Measurements from ENCODE around the gene TULP1. TPM values are rescaled to one million over a fixed set of nuclear protein-coding genes. Genes with fewer than 3 reads are reported as not detected.

TULP1 gene
- total and polyA plus RNA-seq, 2 donors from 2014 or later, result not detected

DNA sequence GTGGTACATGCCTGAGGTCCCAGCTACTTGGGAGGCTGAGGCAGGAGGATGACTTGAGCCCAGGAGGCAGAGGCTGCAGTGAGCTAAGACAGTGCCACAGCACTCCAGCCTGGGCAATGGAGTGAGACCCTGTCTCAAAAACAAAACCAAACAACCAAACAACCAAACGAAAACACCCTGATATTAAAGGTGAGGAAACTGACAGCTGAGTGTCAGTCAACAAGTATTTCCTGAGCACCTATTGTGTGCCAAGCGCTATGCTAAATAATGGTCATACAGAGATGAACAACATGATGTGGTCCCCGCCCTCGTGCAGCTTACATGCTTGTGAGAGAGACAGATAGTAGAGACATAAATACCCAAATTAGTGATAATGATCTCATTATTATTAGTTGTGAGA, 1.9 kb upstream of the TULP1 start:
- no peak for FAIRE-seq
- no peaks in the 10 kb centered on the region for H3K27me3 ChIP-seq (ENCODE audit: control insufficient read depth, insufficient read depth, low read length)
- TF ChIP-seq CTCF (IDR thresholded peaks at IDR 0.05; ENCODE audit: borderline replicate concordance, extremely low read depth, insufficient read depth), result no peak

GRCh38 chr6:35512006-35512405, 690 bp downstream of the TULP1 start:
- Histone ChIP-seq H3K4me1 (ENCODE audit: control insufficient read depth in 2 of 3, insufficient read depth in 2 of 3, low read depth in 1 of 3, low read length in 3 of 3) (no peaks in the 10 kb centered on the region), H3K9me3 (ENCODE audit: control insufficient read depth in 2 of 3, insufficient read depth in 1 of 3, low read length in 3 of 3) (no peaks in the 10 kb centered on the region), H3K36me3 (ENCODE audit: control insufficient read depth in 2 of 3, insufficient read depth in 3 of 3, low read length in 3 of 3) (no peaks in the 10 kb centered on the region), H3K9ac (ENCODE audit: low read length in 3 of 3) (no peak overlapping the region), H3K27ac (ENCODE audit: low read depth in 2 of 2, low read length in 2 of 2) (no peak overlapping the region), H3K4me3 (ENCODE audit: low read length in 3 of 3) (no peak overlapping the region), H3K27me3 (ENCODE audit: control insufficient read depth, insufficient read depth, low read length) (no peaks in the 10 kb centered on the region)
- no peak for TF ChIP-seq CTCF (IDR thresholded peaks at IDR 0.05; ENCODE audit: borderline replicate concordance, extremely low read depth, insufficient read depth)
- no peak for FAIRE-seq
- DNase-seq, result peak in 1 of 5 donors; percentile 64
- intact Hi-C loops (cut with DNase I), result no loop called here

More for the DNA sequence above, 1.9 kb upstream of the TULP1 start:
- H3K9me3 ChIP-seq (ENCODE audit: control insufficient read depth in 2 of 3, insufficient read depth in 1 of 3, low read length in 3 of 3), result no peaks in the 10 kb centered on the region
- no peaks in the 10 kb centered on the region for H3K36me3 ChIP-seq (ENCODE audit: control insufficient read depth in 2 of 3, insufficient read depth in 3 of 3, low read length in 3 of 3)
- no peak overlapping the region for H3K4me3 ChIP-seq (ENCODE audit: low read length in 3 of 3)
- DNase-seq, result no peak
- H3K9ac ChIP-seq (ENCODE audit: low read length in 3 of 3), result no peak overlapping the region
- intact Hi-C loops (cut with DNase I), result no loop called here
- H3K27ac ChIP-seq (ENCODE audit: low read depth in 2 of 2, low read length in 2 of 2), result no peak overlapping the region
- no peaks in the 10 kb centered on the region for H3K4me1 ChIP-seq (ENCODE audit: control insufficient read depth in 2 of 3, insufficient read depth in 2 of 3, low read depth in 1 of 3, low read length in 3 of 3)

DNA sequence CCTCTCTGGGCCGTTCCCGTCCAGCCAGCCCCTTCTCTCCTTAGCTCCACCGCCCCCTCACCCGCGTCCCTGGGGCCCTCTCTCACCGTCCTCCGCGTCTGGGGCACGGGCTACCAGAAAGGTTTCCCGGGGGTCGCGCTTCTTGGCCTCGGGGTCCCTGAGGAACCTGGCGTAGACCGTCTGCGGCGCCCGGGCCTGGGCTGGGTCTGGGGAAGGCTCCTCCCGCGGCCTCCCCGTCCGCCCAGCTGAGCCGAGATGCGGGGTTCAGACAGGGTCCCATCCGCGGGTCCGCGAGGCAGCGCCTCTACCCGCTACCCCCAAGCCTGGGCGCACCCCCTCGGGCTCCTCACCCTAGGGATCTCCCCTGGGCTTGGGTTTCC, 1.1 kb downstream of the TULP1 start:
- intact Hi-C loops (cut with DNase I), result no loop called here
- DNase-seq, result no peak
- Histone ChIP-seq H3K9me3 (ENCODE audit: control insufficient read depth in 2 of 3, insufficient read depth in 1 of 3, low read length in 3 of 3) (no peaks in the 10 kb centered on the region), H3K27me3 (ENCODE audit: control insufficient read depth, insufficient read depth, low read length) (no peaks in the 10 kb centered on the region), H3K4me3 (ENCODE audit: low read length in 3 of 3) (no peak overlapping the region), H3K4me1 (ENCODE audit: control insufficient read depth in 2 of 3, insufficient read depth in 2 of 3, low read depth in 1 of 3, low read length in 3 of 3) (no peaks in the 10 kb centered on the region), H3K36me3 (ENCODE audit: control insufficient read depth in 2 of 3, insufficient read depth in 3 of 3, low read length in 3 of 3) (no peaks in the 10 kb centered on the region), H3K27ac (ENCODE audit: low read depth in 2 of 2, low read length in 2 of 2) (no peak overlapping the region), H3K9ac (ENCODE audit: low read length in 3 of 3) (no peak overlapping the region)
- FAIRE-seq, result no peak
- no peak for TF ChIP-seq CTCF (IDR thresholded peaks at IDR 0.05; ENCODE audit: borderline replicate concordance, extremely low read depth, insufficient read depth)

DNA sequence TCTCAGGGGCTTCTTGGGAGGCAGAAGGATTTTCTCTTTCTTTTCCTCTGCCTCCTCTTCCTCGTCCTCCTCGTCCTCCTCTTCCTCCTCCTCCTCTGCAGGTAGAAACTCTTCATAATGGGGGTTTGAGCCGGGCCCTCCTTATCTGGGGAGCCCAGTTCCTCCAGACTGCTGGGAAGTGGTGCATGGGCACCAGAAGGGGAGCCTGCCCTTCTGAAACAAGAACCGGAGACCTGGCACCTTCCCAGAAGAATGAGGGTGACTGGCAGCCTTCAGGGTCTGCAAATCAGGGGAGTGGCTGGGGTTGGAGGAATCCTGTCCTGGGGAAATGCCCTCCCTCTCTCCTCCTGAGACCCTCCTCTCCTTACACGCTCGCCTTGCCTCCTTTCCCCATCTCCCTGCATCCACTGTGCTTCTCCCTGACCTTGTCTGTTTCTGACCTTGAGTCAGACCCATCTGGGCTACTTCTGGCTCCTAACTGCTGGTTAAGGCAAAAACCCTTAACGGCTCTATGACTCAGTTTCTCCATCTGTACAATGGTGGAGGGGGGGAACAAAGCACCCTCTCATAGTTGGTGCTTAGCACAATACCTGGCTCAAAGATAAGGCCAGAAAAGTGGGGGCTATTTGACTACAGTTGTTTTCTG, 1.7 kb downstream of the TULP1 start:
- DNase-seq (no peak), FAIRE-seq (no peak)
- Histone ChIP-seq H3K9ac (ENCODE audit: low read length in 3 of 3) (no peak overlapping the region), H3K4me3 (ENCODE audit: low read length in 3 of 3) (no peak overlapping the region), H3K27me3 (ENCODE audit: control insufficient read depth, insufficient read depth, low read length) (no peaks in the 10 kb centered on the region), H3K4me1 (ENCODE audit: control insufficient read depth in 2 of 3, insufficient read depth in 2 of 3, low read depth in 1 of 3, low read length in 3 of 3) (no peaks in the 10 kb centered on the region), H3K36me3 (ENCODE audit: control insufficient read depth in 2 of 3, insufficient read depth in 3 of 3, low read length in 3 of 3) (no peaks in the 10 kb centered on the region), H3K9me3 (ENCODE audit: control insufficient read depth in 2 of 3, insufficient read depth in 1 of 3, low read length in 3 of 3) (no peaks in the 10 kb centered on the region), H3K27ac (ENCODE audit: low read depth in 2 of 2, low read length in 2 of 2) (no peak overlapping the region)
- intact Hi-C loops (cut with DNase I), result no loop called here
- no peak for TF ChIP-seq CTCF (IDR thresholded peaks at IDR 0.05; ENCODE audit: borderline replicate concordance, extremely low read depth, insufficient read depth)
